Loucy (cell line): ENCODE results near the gene SOX3.

Experiments used
- H2AFZ ChIP-seq: fragments of 200-600 bp; sonication (generic); 2 replicates; pipeline ENCODE4 v1.6.0; 2016; ENCODE audit warnings: antibody characterized with exemption, mild to moderate bottlenecking, low read length, moderate library complexity
- H3F3A ChIP-seq: fragments of 200-600 bp; 2 replicates; pipeline ENCODE4 v1.6.0; 2016; ENCODE audit warnings: antibody characterized with exemption, low read depth, mild to moderate bottlenecking
- H3K27me3 ChIP-seq: fragments of 200-600 bp; sonication (generic); 2 replicates; pipeline ENCODE4 v1.6.1; 2014; ENCODE audit warnings: low read length, mild to moderate bottlenecking; ENCODE audit not compliant: insufficient read depth, poor library complexity, severe bottlenecking
- H3K36me3 ChIP-seq: fragments of 200-600 bp; sonication (generic); 2 replicates; pipeline ENCODE4 v1.6.1; 2016; ENCODE audit warnings: low read length; ENCODE audit not compliant: insufficient read depth
- H3K4me1 ChIP-seq: fragments of 200-600 bp; sonication (generic); 2 replicates; pipeline ENCODE4 v1.5.1; 2014; ENCODE audit warnings: low read length, mild to moderate bottlenecking; ENCODE audit not compliant: insufficient read depth, poor library complexity, severe bottlenecking
- H3K4me2 ChIP-seq: fragments of 200-600 bp; sonication (generic); 2 replicates; pipeline ENCODE4 v1.6.0; 2014; ENCODE audit warnings: antibody characterized with exemption, low read length, low read depth, mild to moderate bottlenecking; ENCODE audit not compliant: poor library complexity, severe bottlenecking
- H3K4me3 ChIP-seq: fragments of 200-600 bp; sonication (generic); 2 replicates; pipeline ENCODE4 v1.5.1; 2014; ENCODE audit warnings: low read length, mild to moderate bottlenecking, mixed read lengths; ENCODE audit not compliant: poor library complexity, severe bottlenecking
- H3K79me2 ChIP-seq: fragments of 200-600 bp; sonication (generic); 2 replicates; pipeline ENCODE4 v1.6.1; 2014; ENCODE audit warnings: low read length; ENCODE audit not compliant: insufficient read depth
- H3K9ac ChIP-seq: fragments of 200-600 bp; sonication (generic); 2 replicates; pipeline ENCODE4 v1.6.0; 2014; ENCODE audit warnings: mild to moderate bottlenecking, low read depth, low read length, moderate library complexity; ENCODE audit not compliant: poor library complexity, severe bottlenecking
- H3K9me2 ChIP-seq: fragments of 200-600 bp; sonication (generic); replicated peaks from 2 replicates; pipeline ENCODE4 v1.6.1; 2016; ENCODE audit warnings: low read depth, low read length, mixed read lengths
- H3K9me3 ChIP-seq: fragments of 200-600 bp; sonication (generic); 2 replicates; pipeline ENCODE4 v1.6.1; 2014; ENCODE audit warnings: mild to moderate bottlenecking, antibody characterized with exemption, low read length, low read depth; ENCODE audit not compliant: insufficient read depth
- H4K20me1 ChIP-seq: fragments of 200-600 bp; sonication (generic); 2 replicates; pipeline ENCODE4 v1.6.0; 2014; ENCODE audit warnings: antibody characterized with exemption, low read length, mild to moderate bottlenecking; ENCODE audit not compliant: insufficient read depth, poor library complexity, severe bottlenecking
- EZH2phosphoT487 ChIP-seq: fragments of 200-600 bp; IDR thresholded peaks from 2 replicates; pipeline ENCODE4 v1.6.1; 2018; ENCODE audit warnings: antibody characterized with exemption, mild to moderate bottlenecking, moderate library complexity, borderline replicate concordance
- TF ChIP-seq, protein P1 (sequence below): fragments of 200-600 bp; sonication (generic); conservative IDR thresholded peaks from 2 replicates; pipeline ENCODE4 v1.5.1; 2014; ENCODE audit warnings: mild to moderate bottlenecking, antibody characterized with exemption, low read length

The SOX3 gene

GRCh38 chrX:140475025-140475424 lies 29.8 kb downstream of the SOX3 start:
- H3K79me2 ChIP-seq: no peaks in the 10 kb centered on the region
- H3K4me1 ChIP-seq: no peaks in the 10 kb centered on the region
- no peaks in the 10 kb centered on the region for H3K27me3 ChIP-seq
- H3K9ac ChIP-seq: no peak overlapping the region
- no peak for TF ChIP-seq EZH2phosphoT487
- TF ChIP-seq, protein P1, sequence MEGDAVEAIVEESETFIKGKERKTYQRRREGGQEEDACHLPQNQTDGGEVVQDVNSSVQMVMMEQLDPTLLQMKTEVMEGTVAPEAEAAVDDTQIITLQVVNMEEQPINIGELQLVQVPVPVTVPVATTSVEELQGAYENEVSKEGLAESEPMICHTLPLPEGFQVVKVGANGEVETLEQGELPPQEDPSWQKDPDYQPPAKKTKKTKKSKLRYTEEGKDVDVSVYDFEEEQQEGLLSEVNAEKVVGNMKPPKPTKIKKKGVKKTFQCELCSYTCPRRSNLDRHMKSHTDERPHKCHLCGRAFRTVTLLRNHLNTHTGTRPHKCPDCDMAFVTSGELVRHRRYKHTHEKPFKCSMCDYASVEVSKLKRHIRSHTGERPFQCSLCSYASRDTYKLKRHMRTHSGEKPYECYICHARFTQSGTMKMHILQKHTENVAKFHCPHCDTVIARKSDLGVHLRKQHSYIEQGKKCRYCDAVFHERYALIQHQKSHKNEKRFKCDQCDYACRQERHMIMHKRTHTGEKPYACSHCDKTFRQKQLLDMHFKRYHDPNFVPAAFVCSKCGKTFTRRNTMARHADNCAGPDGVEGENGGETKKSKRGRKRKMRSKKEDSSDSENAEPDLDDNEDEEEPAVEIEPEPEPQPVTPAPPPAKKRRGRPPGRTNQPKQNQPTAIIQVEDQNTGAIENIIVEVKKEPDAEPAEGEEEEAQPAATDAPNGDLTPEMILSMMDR: no peak
- no peaks in the 10 kb centered on the region for H3K9me2 ChIP-seq
- H4K20me1 ChIP-seq: no peaks in the 10 kb centered on the region
- H2AFZ ChIP-seq: no peak overlapping the region
- H3K9me3 ChIP-seq: no peaks in the 10 kb centered on the region
- H3K4me3 ChIP-seq: no peak overlapping the region
- H3K4me2 ChIP-seq: no peak overlapping the region
- no peaks in the 10 kb centered on the region for H3K36me3 ChIP-seq
- no peaks in the 10 kb centered on the region for H3F3A ChIP-seq

GRCh38 chrX:140467211-140467610 lies 37.7 kb downstream of the SOX3 start:
- no peak overlapping the region for H2AFZ ChIP-seq
- no peaks in the 10 kb centered on the region for H3K36me3 ChIP-seq
- H3F3A ChIP-seq: no peaks in the 10 kb centered on the region
- H3K4me3 ChIP-seq: no peak overlapping the region
- no peak overlapping the region for H3K4me2 ChIP-seq
- H4K20me1 ChIP-seq: no peaks in the 10 kb centered on the region
- no peak for TF ChIP-seq EZH2phosphoT487
- TF ChIP-seq, protein P1: no peak
- no peaks in the 10 kb centered on the region for H3K79me2 ChIP-seq
- H3K9me3 ChIP-seq: no peaks in the 10 kb centered on the region
- no peaks in the 10 kb centered on the region for H3K9me2 ChIP-seq
- H3K9ac ChIP-seq: no peak overlapping the region
- H3K4me1 ChIP-seq: no peaks in the 10 kb centered on the region
- no peaks in the 10 kb centered on the region for H3K27me3 ChIP-seq
